GM10266 (cell line): Measurements from ENCODE around the gene ARMH4.

Experiments used
- DNase-seq: peaks from one replicate; pipeline ENCODE4 v3.0.0; 2012; ENCODE audit errors: extremely low spot score
- TF ChIP-seq, protein P1 (sequence below): IDR thresholded peaks from 2 replicates; pipeline ENCODE4 v1.5.1; 2012; ENCODE audit warnings: mild to moderate bottlenecking, low read depth; ENCODE audit not compliant: control insufficient read depth, insufficient read depth; ENCODE audit errors: missing control alignments

ARMH4 gene

DNA sequence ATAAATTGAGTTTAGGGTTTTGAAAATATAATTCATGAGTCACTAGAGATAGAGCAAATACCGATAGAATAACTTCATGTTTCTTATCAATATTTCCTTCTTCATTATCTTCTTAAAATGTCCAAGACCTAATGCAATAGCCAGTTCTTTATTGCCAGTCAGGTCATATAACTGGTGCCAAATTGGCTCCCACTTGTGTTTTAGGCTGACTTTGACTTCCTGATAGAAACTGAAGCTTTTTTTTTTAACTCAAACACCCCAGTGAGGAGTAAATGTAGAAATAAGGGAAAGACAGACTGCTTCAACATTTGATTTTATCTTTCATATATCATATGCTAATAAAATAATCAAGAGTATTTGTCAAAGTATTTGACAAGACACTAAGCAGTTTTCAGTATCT, 80.7 kb downstream of the ARMH4 start:
- DNase-seq: no peak
- TF ChIP-seq, protein P1, sequence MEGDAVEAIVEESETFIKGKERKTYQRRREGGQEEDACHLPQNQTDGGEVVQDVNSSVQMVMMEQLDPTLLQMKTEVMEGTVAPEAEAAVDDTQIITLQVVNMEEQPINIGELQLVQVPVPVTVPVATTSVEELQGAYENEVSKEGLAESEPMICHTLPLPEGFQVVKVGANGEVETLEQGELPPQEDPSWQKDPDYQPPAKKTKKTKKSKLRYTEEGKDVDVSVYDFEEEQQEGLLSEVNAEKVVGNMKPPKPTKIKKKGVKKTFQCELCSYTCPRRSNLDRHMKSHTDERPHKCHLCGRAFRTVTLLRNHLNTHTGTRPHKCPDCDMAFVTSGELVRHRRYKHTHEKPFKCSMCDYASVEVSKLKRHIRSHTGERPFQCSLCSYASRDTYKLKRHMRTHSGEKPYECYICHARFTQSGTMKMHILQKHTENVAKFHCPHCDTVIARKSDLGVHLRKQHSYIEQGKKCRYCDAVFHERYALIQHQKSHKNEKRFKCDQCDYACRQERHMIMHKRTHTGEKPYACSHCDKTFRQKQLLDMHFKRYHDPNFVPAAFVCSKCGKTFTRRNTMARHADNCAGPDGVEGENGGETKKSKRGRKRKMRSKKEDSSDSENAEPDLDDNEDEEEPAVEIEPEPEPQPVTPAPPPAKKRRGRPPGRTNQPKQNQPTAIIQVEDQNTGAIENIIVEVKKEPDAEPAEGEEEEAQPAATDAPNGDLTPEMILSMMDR: no peak

DNA sequence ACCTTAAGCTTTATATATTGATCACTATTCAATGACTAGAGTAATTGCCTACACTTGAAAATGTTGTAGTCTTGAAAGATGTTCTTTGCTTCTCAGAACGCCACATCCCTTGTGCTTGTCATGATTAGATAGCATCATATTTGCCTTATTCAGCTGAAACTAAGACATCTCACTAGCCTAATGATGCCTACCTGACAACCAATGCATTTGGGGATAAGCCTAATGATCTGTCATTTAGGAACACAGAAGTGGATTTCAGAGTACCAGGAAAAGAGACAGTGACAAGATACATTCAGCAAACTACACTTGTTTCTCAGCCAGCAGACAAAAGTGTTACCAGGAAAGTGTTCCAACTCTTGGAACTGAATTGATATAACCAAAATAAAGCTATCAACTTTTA, 83.7 kb downstream of the ARMH4 start:
- no peak for DNase-seq
- TF ChIP-seq, protein P1: no peak

DNA sequence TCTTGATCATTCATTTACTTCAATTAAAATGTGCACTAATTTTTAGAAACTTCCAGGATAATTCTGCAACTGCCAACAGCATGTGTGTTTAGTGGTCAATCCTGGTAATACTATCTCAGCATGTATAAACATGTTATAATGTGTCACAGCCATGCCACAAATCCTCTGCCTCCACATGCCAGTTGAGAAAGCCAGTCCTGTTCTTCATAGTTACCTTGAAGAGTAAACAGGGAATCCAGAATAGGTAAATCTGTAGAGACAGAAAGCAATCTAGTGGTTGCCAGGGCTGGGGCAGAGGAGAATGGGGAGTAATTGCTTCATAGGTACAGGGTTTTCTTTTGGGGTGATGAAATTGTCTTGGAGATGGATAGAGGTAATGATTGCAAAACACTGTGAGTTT, 85.9 kb downstream of the ARMH4 start:
- no peak for DNase-seq
- TF ChIP-seq, protein P1: no peak

DNA sequence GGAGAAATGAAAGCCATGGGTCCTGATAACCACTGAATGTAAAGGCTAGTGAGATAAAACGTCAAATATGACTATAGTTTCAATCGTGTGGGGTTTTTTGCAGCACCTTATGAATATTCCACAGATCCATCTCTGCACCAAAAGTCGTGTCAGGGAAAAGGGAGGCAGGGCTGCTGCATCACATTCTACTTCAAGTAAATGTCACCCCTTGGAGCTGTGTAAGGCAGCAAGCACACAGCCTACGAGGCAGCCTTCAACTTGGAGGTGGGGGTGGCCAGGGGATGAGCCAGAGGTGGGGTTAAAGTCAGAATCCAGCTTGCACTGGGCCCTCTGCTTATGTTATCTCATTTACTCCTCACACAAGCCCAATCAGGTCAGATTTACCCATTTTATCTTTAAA, 90.4 kb downstream of the ARMH4 start:
- DNase-seq: no peak
- TF ChIP-seq, protein P1: no peak

DNA sequence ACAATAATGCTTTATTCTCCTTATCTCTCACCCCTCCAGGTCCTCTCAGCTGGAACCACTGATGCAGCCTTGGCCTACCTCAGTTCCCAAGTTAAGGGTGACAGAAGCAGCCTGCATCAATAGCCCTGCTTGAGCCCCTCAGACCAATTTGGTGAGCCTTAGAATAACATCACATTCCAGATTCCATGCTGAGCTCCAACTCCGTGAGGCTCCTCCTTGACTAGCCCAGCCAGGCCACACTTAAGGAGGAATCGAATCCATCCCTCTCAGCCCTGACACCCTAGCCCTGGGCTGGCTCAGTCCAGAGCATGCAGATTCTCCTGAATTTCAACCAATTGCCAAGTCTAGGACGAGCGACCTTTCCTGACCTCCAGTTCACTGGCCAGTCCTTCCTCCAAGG, 91.1 kb downstream of the ARMH4 start:
- no peak for DNase-seq
- TF ChIP-seq, protein P1: no peak

DNA sequence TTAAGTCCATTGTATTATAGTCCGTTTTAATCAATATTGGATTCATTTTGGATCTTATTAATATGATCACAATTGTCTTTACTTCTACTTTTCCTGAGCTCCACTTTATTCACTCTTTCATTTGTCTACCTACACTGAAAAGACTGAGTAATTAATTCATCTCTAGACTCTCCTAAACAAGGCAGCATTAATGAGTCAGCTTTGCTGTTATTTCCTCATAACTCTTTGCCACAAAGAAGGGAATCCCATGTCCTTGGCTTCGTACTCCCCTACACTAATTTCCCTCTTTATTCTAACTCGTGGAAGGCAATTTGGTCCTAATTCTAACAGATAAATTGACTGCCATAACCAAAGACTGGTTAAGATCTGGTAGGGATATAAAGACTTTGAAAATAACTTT, 91.9 kb downstream of the ARMH4 start:
- TF ChIP-seq, protein P1: no peak
- no peak for DNase-seq

DNA sequence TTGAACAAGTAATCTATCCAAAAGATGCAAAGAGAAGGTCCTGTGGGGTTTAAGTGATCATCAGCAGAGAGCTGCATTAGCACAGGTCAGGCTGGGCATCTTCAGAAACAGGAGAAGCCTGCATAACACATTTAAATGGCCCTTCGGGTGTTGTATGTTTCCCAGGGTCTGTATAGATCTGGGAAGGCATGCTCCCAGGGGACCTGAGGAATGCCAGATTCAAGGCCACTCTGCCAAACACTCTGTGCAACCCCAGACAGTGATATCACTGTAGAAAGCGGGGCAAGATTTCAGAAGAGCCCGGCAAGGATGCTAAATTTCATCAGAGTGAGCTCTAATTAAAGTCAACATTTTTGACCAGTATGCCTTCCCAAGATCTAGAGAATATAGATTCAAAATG, 92.9 kb downstream of the ARMH4 start:
- no peak for DNase-seq
- TF ChIP-seq, protein P1: no peak
